ENCODE data around the gene STXBP6.

GRCh38 chr14:25086821-25087396, 37.0 kb upstream of the STXBP6 start:
- TF ChIP-seq CTCF (IDR thresholded peaks at IDR 0.05 in 2 of 3, conservative IDR thresholded peaks at IDR 0.05 in 1 of 3; ENCODE audit: borderline replicate concordance in 1 of 3, insufficient read depth in 1 of 3, low read depth in 2 of 3, low read length in 2 of 3) (no peak), RAD21 (IDR thresholded peaks at IDR 0.05; ENCODE audit: low read depth) (no peak), REST (IDR thresholded peaks at IDR 0.05; ENCODE audit: low read depth) (no peak), JUND (IDR thresholded peaks at IDR 0.05) (no peak), SIN3A (IDR thresholded peaks at IDR 0.05; ENCODE audit: low read depth) (no peak), ZFX (IDR thresholded peaks at IDR 0.05) (no peak), EZH2 (IDR thresholded peaks at IDR 0.05) (no peak), ZNF274 (IDR thresholded peaks at IDR 0.05; ENCODE audit: low read depth, low read length) (no peak), POLR2A (IDR thresholded peaks at IDR 0.05; ENCODE audit: borderline replicate concordance, extremely low read depth, insufficient read depth, insufficient read length) (no peak), ATF3 (IDR thresholded peaks at IDR 0.05) (no peak), SP1 (IDR thresholded peaks at IDR 0.05; ENCODE audit: low read depth) (no peak)

Data from HCT116 (cell line).